CD1c-positive myeloid dendritic cell (primary cell): Measurements from ENCODE around the gene KDM4B.

ENCODE experiments used
- DNase-seq: peaks from one replicate; pipeline ENCODE4 v3.0.0-alpha.2; 2016; ENCODE audit errors: extremely low spot score

KDM4B gene

GRCh38 chr19:5136073-5136855 lies 167.4 kb downstream of the KDM4B start:
- no peak for DNase-seq

GRCh38 chr19:5137114-5137513 lies 168.2 kb downstream of the KDM4B start:
- DNase-seq = no peak

- no peak for DNase-seq
These were observed 168.7 kb downstream of the KDM4B start for GRCh38 chr19:5137571-5138124.

- DNase-seq = peak; percentile 90
These were observed 170.0 kb downstream of the KDM4B start for GRCh38 chr19:5138606-5139582.

- DNase-seq = no peak
These were observed 170.8 kb downstream of the KDM4B start for GRCh38 chr19:5139583-5140325.

GRCh38 chr19:5141129-5141849 lies 172.4 kb downstream of the KDM4B start:
- no peak for DNase-seq

- no peak for DNase-seq
These were observed 173.2 kb downstream of the KDM4B start for GRCh38 chr19:5141850-5142724.

GRCh38 chr19:5142725-5143097 lies 173.8 kb downstream of the KDM4B start:
- no peak for DNase-seq

GRCh38 chr19:5143471-5144411 lies 174.8 kb downstream of the KDM4B start:
- DNase-seq = no peak

- no peak for DNase-seq
These were observed 175.7 kb downstream of the KDM4B start for GRCh38 chr19:5144545-5145179.

GRCh38 chr19:5145521-5146511 lies 176.9 kb downstream of the KDM4B start:
- no peak for DNase-seq

GRCh38 chr19:5147074-5147977 lies 178.4 kb downstream of the KDM4B start:
- no peak for DNase-seq

- no peak for DNase-seq
These were observed 179.3 kb downstream of the KDM4B start for GRCh38 chr19:5147978-5148793.

GRCh38 chr19:5148794-5149190 lies 179.9 kb downstream of the KDM4B start:
- no peak for DNase-seq

- no peak for DNase-seq
These were observed 180.6 kb downstream of the KDM4B start for GRCh38 chr19:5149508-5149907.
